SH-SY5Y (cell line): ENCODE measurements around the gene TMPRSS6.

ENCODE experiments used
- GATA2 ChIP-seq: IDR thresholded peaks from 2 replicates; pipeline ENCODE4 v1.6.1; 2011; ENCODE audit warnings: mild to moderate bottlenecking, low read depth, low read length
- GATA3 ChIP-seq: IDR thresholded peaks from 2 replicates; pipeline ENCODE4 v1.6.1; 2011; ENCODE audit warnings: low read depth, mild to moderate bottlenecking, low read length, moderate library complexity

The TMPRSS6 gene

DNA sequence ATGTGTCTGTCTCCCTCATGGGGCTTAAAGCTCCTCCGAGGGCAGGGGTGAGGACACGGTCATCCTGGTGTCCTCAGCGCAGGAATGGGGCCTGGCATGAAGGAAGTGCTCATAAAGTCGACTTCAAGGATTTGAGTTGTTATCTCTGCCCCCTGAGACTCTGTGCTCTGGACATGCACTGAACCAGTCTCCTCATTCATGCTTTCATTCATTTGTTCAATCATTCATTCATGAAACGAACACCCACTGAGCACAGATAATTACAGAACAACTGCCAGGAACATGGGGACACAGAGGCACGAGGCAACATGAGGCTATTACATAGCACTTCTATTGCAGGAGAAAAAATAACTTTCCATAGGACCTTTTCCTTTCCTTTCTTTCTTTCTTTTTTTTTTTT lies 16.5 kb downstream of the TMPRSS6 start:
- no peak for TF ChIP-seq GATA3
- no peak for TF ChIP-seq GATA2

DNA sequence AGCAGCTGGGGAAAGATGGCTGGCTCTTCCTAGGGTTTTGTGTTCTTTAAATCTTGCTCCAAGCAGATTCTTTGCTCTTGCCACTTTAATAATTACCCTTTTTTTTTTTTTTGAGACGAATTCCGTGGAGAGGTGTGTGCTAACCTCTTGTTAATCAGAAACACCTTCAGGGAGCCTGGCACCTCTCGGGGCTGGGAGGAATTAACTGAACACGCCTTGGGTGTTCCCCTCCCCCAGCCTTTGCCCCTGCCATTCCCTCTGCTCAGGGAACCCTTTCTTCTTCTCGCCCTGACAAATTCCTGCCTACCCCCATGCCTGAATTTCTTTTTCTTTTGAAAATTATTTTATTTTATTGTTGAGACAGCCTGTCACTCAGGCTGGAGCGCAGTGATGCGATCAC lies 17.5 kb downstream of the TMPRSS6 start:
- TF ChIP-seq GATA2 (no peak), GATA3 (no peak)

DNA sequence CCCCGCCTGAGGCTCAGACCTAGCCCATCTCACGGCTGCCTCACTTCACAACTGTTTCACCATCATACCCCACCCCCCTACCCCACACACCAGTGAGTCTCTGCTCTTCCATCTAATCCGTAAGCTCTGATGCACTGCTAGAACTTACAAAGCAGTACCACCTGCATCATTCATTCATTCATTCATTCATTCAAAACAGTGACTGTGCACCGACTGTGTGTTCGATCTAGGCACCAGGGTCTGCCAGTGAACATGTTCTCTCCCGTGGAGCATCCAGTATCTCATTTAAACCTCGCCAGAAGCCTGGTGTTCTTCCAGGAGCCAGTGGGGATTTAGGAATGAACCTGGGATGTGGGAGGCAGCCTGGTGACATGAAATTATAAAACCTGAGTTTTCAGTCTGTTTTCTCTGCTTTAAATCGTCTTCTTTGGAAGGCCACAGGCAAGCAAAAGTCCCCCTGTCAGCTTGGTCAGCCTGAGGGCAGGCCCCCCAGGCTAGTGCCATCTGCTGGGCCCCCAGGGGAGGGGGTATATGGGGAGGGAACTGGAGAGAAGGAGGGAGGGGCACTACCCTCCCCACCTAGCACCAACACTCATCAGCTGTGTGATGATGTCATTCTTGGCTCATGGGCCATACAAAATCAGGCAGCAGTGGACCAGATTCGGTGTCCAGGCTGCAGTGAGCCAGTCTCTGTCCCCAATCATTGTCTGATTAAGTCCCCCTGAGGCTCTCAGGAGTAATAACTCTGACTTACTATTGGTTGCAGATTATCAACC lies 18.4 kb downstream of the TMPRSS6 start:
- TF ChIP-seq GATA3 (no peak), GATA2 (no peak)

DNA sequence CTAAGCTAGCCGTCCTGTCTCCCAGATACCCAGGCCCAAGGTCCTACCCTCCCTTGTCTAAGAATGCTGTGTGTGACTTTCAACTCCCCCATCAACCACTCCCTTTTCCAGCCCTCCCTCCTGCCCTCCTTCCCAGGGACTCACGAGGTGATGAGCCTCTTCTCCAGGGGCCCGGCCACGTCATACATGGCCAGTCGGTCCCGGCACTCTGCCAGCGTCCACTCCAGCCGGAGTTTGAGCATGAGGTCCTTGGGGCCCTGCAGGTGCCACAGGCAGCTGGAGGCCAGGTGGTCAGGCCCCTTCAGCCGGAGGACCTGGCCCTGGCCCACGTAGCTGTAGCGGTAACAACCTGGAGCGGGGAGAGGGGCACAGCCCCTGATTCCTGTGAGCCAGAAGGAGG lies 20.1 kb downstream of the TMPRSS6 start:
- no peak for TF ChIP-seq GATA3
- no peak for TF ChIP-seq GATA2

DNA sequence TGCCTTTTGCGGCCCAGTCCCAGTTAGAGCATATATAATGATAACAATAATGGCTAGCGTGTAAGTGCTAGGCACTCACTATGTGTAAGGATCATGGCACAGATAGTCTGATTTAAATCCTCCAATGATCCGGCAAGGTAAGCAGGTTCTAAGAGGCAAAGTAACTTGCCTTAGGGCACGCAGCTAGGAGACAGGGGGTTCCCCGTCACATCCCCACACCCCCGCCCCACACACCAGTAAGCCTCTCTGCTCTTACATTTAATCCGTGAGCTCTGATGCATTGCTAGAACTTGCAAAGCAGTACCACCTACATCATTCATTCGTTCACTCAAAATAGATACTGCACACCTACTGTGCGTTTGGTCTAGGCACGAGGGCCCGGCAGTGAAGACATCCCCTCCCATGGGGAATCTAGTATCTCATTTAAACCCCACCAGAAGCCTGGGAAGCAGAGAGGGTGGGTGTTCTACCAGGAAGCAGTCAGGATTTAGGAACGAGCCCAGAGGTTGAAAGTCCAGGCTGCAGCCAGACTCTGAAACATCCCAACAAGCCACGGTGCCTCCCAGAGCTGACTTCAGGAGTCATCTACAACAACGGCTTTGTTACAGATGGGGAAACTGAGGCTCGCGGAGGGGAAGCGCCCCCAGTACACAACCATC lies 20.6 kb downstream of the TMPRSS6 start:
- TF ChIP-seq GATA2 (no peak), GATA3 (no peak)

DNA sequence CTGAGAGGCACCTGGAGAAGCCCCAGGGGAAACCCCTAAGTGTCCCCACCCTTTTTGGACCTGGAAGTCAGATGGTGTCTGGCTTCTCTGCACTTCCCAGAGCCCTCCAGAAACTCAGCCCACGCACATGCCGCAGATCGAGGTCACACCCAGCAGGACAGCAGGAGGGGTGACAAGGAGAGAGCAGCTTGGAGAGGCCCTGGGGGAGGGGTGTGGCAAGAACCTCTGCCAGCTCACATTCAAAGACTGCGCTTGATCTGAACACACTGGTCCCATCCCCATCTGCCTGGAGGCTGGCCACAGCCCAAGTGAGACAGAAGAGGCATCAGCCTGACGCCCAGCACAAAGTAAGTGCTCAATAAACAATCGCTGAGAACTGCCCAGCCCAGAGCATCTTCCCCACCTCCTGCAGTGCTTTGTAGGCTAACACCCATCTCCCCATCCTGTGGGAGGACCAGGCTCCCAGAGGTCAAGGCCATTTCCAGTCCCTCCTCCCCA lies 21.4 kb downstream of the TMPRSS6 start:
- TF ChIP-seq GATA3 (no peak), GATA2 (no peak)

DNA sequence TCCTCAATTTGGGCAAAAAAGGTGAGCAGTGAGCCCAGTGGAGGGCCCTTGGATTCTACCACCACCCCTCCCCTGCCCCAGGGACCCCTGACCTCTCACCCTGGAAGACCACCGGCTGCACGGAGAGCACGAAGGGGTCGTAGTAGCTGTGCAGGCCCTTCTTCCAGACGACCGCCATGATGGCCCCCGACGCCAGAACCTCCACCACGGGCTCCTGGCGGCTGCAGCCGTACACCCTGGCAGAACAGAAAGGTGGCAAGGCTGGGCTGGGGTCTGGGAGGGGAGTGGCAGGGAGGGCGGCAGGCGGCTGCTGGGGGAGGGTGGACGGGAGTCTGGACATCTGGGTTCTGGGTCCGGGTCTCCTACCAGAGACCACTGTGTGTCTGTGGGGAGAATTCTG lies 23.3 kb downstream of the TMPRSS6 start:
- TF ChIP-seq GATA3 (no peak), GATA2 (no peak)

DNA sequence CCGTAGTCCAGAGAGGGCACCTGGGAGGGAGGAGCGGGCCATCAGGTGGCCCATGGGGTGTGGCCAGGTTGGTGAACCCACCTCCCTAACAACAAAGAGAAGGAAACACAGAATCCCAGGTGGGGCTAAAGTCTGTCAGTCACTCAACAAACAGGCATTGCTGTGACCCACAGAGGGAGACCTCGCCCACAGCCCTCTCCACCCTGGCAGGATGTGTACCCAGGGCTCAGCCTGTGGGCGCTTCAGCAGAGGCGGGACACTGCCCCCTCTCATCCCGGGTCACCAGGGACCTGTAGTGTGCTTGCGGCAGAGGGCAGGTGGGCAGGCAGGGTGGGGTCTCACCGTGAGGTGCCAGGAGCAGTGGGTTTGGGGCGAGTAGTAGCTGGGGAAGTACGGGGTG lies 25.1 kb downstream of the TMPRSS6 start:
- no peak for TF ChIP-seq GATA3
- no peak for TF ChIP-seq GATA2

DNA sequence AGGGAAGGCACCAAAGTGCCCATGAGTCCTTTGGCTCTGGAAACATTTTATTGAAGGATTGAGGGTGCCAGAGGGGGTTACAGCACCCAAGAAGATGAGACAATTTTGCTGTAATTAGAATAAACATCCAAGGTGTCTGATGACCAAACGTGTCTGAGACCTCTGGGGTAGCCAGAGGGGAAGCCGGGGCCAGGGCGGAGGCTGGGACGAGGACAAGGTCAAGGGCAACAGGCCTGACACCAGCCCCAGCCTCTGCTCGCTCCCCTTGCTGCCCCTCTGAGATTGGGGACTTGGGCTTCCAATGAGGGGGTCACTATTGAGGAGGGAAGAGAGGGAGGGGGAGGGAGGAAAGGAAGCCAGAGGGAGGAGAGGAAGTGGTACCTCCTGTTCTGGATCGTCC lies 25.6 kb downstream of the TMPRSS6 start:
- TF ChIP-seq GATA2 (no peak), GATA3 (no peak)

DNA sequence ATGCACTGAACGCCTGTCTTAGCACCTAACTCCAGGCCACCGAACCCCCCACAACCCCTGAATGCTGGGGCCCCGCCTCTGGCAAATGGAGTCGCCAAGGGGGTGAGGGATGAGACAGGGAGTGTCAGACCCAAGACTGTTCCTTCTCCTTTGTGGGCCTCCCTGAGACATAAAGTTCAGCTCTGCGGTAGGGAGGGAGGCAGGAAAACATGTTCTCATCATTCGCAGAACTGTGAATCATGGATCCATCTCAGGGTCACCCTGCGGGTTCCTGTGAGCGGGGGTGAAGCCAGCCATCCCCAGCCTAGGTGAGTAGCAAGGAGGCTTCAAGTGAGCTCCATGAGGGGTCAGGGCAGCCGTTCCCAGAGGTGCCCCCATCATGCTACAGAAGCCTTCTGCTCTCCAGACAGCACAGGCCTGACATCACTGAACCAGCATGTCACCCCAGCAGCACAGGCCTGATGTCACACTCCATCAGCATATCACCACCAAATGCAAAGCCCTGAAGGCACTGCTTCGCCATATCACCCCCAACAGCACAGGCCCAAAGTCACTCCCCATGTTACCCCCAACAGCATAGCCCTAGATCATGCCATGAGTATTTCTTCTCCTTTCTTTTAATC lies 27.2 kb downstream of the TMPRSS6 start:
- TF ChIP-seq GATA2 = no peak
- TF ChIP-seq GATA3 = no peak

DNA sequence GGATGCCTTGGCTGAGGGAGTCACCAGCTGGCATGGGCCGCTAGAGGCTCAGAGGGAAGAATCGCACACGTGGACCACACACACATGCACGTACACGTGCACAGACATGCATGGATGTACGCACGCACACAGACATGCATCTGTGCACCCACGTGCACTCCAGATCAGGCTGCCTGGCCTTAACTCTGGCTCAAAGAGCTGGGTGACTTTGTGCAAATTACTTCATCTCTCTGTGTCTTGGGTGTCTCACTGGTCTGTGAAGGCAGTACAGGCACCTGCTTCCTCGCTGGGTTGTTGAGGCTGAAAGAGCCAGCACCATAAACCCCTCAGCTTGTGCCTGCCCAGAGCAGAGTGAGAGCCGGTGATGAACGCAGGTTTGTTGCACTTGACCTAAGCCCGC lies 28.7 kb downstream of the TMPRSS6 start:
- TF ChIP-seq GATA2 = no peak
- TF ChIP-seq GATA3 = no peak

DNA sequence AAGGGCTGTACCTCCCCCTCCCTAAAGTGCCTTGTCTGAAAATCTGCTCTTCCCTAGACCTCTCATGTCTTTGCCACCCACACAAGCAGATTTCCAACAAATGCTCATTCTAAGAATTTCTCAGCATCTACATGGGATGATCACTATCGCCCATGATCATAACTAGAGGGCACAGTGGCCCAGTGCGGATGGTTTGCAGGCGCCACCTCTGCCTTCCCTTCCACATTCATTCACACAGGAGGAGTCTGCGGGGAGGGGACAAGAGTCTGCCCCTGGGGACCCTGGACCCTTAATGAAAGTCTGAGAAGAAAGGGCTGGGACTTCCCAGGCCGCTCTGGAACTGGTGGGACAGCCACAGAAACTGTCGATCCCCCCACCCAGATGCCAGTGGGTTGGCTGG lies 29.1 kb downstream of the TMPRSS6 start:
- TF ChIP-seq GATA3 (no peak), GATA2 (no peak)

DNA sequence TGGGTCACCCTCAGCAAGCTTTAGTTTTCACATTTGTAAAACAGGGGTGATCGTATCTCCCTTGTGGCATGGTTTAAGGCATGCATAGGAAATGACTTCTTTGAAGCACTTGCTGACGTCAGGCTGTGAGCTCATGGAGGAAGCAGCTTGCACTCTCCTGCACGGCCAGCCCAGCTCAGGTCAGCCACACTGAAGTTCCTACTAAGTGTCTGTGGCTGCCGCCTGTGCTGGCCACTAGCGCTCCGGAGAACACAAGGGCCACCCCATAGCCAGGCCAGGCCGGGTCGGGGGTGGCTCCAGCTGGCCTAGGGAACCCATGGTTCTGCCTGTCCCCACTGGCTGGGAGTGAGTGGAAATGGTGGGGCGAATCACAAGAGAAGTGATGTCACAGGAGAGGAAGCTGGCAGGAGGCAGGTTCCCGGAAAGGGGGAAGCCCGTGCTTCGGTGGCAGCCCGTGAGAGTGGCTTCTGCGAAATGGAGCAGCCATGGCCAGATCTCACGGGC lies 29.8 kb downstream of the TMPRSS6 start:
- TF ChIP-seq GATA3 (no peak), GATA2 (no peak)

DNA sequence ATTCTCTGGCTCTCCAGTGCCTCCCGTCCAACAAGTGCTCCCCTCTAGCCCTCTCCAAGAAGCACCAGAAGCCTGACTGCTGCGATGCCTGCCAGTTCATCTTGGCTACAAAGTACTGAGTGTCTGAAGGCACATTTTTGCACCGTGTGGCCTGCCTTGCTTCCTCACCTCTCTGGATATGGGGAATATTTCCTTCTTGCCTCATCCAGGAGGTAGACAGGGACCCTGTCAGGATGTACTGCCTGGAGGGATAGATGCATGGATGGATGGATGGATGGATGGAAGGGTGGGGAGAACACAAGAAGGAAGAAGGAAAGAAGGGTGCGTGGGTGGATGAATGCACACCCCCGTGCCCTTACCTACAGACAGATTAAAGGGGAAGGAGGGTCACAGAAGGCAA lies 30.4 kb downstream of the TMPRSS6 start:
- no peak for TF ChIP-seq GATA2
- TF ChIP-seq GATA3 = no peak
